Mucosa of descending colon (tissue), 3 donors: ENCODE results near the gene DERL2. TPM values are rescaled to one million over a fixed set of nuclear protein-coding genes. Genes with fewer than 3 reads are reported as not detected.
A peak's percentile ranks its signal among the peaks of the same experiment; 100 is the strongest.

Experiments used
- ATAC-seq: fragments of 200-7000 bp; cut with Tn5 transposase; one replicate; pipeline ENCODE4 v1.9.1; 2020; ENCODE audit warnings: mild to moderate bottlenecking, moderate library complexity
- DNase-seq, 3 donors: peaks; one replicate each; pipeline ENCODE4 v3.0.0-alpha.2; 2020
- H3K36me3 ChIP-seq: fragments of 200-600 bp; one replicate; pipeline ENCODE4 v1.8.0; 2021; ENCODE audit warnings: low read depth, mild to moderate bottlenecking
- H3K4me1 ChIP-seq: fragments of 200-600 bp; one replicate; pipeline ENCODE4 v1.8.0; 2021; ENCODE audit warnings: low read depth, mild to moderate bottlenecking
- H3K4me3 ChIP-seq: fragments of 200-600 bp; one replicate; pipeline ENCODE4 v1.8.0; 2021; ENCODE audit warnings: mild to moderate bottlenecking
- H3K9me3 ChIP-seq: fragments of 200-600 bp; one replicate; pipeline ENCODE4 v1.8.0; 2021; ENCODE audit warnings: mild to moderate bottlenecking
- CTCF ChIP-seq: fragments of 200-600 bp; IDR thresholded peaks from one replicate; pipeline ENCODE4 v1.8.0; 2022; ENCODE audit warnings: antibody characterized with exemption, mild to moderate bottlenecking
- intact Hi-C, 2 donors: fragments of 100-400 bp; cut with DNase I in 1 of 2; cut with micrococcal nuclease in 1 of 2; formaldehyde crosslinking; loops; one replicate each; pipeline versions ENCODE4 v1.11.0 to v1.11.1; 2022; cut with DNase I, micrococcal nuclease
- total RNA-seq, 3 donors: library from RNA; stranded (reverse); fragmentation: NEBNext Ultra II Directional in 2 of 3; extraction: Animal tissue kit (Norgen Biotek cat#: 25700) in 2 of 3; gene quantifications; one replicate each; pipeline versions ENCODE4 v1.2.1 to v1.2.4, GENCODE V29; 2021 to 2023
- donor health status: DM: no; HTN: no; CAD: no; lungs with moderate emphysema.
- donor health status: DM: no; HTN: no; CAD: no.
- donor health status: DM: no; HTN: yes; CAD: no.

DERL2 gene
- total RNA-seq, 3 donors from 2014 or later: 43.9 to 58.5 (median 58.3) TPM

- Histone ChIP-seq H3K36me3 (no peaks in the 10 kb centered on the region), H3K4me3 (no peak overlapping the region), H3K4me1 (no peaks in the 10 kb centered on the region), H3K9me3 (no peaks in the 10 kb centered on the region)
- ATAC-seq: no peak
- intact Hi-C loops: no loop called here
- TF ChIP-seq CTCF: no peak
- no peak for DNase-seq
Measured at GRCh38 chr17:5530265-5531084, 44.5 kb upstream of the DERL2 start.

DNA sequence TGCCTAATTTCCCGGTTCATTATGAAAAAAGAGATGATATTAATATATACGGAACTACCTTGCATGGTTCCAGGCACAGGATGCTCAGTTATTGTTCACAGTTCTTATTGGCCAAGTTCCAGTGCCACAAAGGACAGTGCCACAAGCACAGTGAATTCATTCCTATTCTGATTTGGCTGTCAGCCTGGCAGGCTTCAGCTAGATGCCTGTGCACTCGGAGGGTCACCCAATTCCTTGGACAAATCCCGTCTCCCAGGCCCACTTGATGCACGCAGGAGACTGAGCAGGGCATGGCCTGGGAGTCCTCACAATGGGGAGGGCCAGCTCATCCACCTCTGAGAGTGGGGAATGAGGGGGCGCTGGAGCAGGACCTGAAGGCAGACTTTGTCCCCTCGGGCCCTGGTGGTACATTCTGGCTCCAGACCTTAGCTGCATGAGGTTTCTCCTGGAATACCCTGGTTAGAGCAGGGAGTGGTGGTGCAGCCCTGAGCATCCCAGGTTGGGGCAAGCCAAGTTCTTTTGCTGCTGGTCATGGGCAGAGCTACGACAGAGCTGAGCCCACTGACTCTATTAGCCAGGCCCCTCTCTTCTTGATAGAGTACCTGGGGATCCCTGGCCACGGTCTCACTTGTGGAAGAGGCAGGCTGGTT is 41.7 kb upstream of the DERL2 start:
- Histone ChIP-seq H3K9me3 (no peaks in the 10 kb centered on the region), H3K4me1 (no peaks in the 10 kb centered on the region), H3K4me3 (no peak overlapping the region), H3K36me3 (no peaks in the 10 kb centered on the region)
- TF ChIP-seq CTCF: no peak
- intact Hi-C loops: no loop called here
- ATAC-seq (no peak), DNase-seq (no peak)

- Histone ChIP-seq H3K9me3 (no peaks in the 10 kb centered on the region), H3K4me3 (no peak overlapping the region), H3K4me1 (no peaks in the 10 kb centered on the region), H3K36me3 (no peaks in the 10 kb centered on the region)
- DNase-seq (peak; percentile 34 to 63 (median 40)), ATAC-seq (peak; percentile 62)
- intact Hi-C loops: no loop called here
- TF ChIP-seq CTCF: no peak
Measured at GRCh38 chr17:5526821-5527598, 41.0 kb upstream of the DERL2 start.

GRCh38 chr17:5523249-5523648 is 37.3 kb upstream of the DERL2 start:
- H3K36me3 ChIP-seq: no peaks in the 10 kb centered on the region
- ATAC-seq: no peak
- TF ChIP-seq CTCF: no peak
- no peaks in the 10 kb centered on the region for H3K9me3 ChIP-seq
- no peak for DNase-seq
- no peaks in the 10 kb centered on the region for H3K4me1 ChIP-seq
- H3K4me3 ChIP-seq: no peak overlapping the region
- intact Hi-C loops: no loop called here

- Histone ChIP-seq H3K4me1 (no peaks in the 10 kb centered on the region), H3K36me3 (no peaks in the 10 kb centered on the region), H3K9me3 (no peaks in the 10 kb centered on the region), H3K4me3 (no peak overlapping the region)
- no peak for TF ChIP-seq CTCF
- no peak for DNase-seq
- ATAC-seq: no peak
- intact Hi-C loops: no loop called here
Measured at GRCh38 chr17:5522476-5522875, 36.5 kb upstream of the DERL2 start.
